Skeletal muscle tissue (tissue), 4 donors: ENCODE data around the gene CTXND2. TPM values are rescaled to one million over a fixed set of nuclear protein-coding genes. Genes with fewer than 3 reads are reported as not detected.
"Not testable (repeated sequence)": the region's sequence is repeated elsewhere in the genome, so short reads cannot be mapped to it uniquely, and the experiment has no call there.

ENCODE experiments used
- H3K27ac ChIP-seq: one replicate; pipeline ENCODE4 v1.7.0; 2013; ENCODE audit warnings: mild to moderate bottlenecking, low read depth, low read length, inconsistent platforms
- H3K27me3 ChIP-seq, 3 donors: one replicate each; pipeline ENCODE4 v1.7.0; 2013; ENCODE audit warnings: low read length in 3 of 3; ENCODE audit not compliant: control insufficient read depth in 3 of 3, insufficient read depth in 3 of 3
- H3K36me3 ChIP-seq, 3 donors: one replicate each; pipeline ENCODE4 v1.7.0; 2013; ENCODE audit warnings: low read length in 3 of 3; ENCODE audit not compliant: control insufficient read depth in 3 of 3, insufficient read depth in 3 of 3
- H3K4me1 ChIP-seq, 3 donors: one replicate each; pipeline ENCODE4 v1.7.0; 2013; ENCODE audit warnings: low read length in 3 of 3, mild to moderate bottlenecking in 3 of 3; ENCODE audit not compliant: control insufficient read depth in 3 of 3, insufficient read depth in 3 of 3
- H3K4me3 ChIP-seq, 3 donors: one replicate each; pipeline ENCODE4 v1.7.0; 2013; ENCODE audit warnings: low read length in 3 of 3
- H3K9ac ChIP-seq, 3 donors: one replicate each; pipeline ENCODE4 v1.7.0; 2013; ENCODE audit warnings: low read length in 3 of 3, mild to moderate bottlenecking in 3 of 3, moderate library complexity in 2 of 3, low read depth in 1 of 3
- H3K9me3 ChIP-seq, 3 donors: one replicate each; pipeline ENCODE4 v1.7.0; 2013; ENCODE audit warnings: low read length in 3 of 3; ENCODE audit not compliant: control insufficient read depth in 3 of 3
- total RNA-seq: library from RNA; depleted of rRNA; stranded (reverse); fragments of >200 nt; gene quantifications from one replicate; pipeline ENCODE4 v1.2.3, GENCODE V29; 2014
- donor health status: Osteomylitis.

The CTXND2 gene
- not detected for total RNA-seq

DNA sequence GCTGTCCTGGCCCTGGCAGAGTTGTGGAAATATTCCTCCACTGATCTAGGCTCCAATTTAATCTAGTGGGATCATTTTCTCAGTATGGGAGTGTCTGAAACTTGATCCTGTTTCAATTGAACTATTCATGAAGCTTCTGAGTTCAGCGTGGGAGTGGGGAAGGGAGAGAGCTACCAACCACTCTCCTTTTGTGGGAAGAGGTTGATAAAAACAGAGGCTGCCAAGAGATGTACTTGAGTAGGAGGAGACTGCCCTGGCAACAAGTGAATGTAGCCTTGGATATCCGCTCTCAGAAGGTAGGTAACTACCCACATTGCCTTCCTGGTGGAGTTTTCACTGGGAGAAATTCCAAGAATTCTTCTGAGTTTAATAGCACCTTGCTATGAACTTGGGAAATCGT, at the start of gene CTXND2:
CTXND2 (plus strand) TSS at position 119 of the 400 bp plus-strand sequence. CDS start 25,179 bp downstream, outside the sequence.
- no peaks in the 10 kb centered on the region for H3K36me3 ChIP-seq
- no peaks in the 10 kb centered on the region for H3K27me3 ChIP-seq
- H3K9ac ChIP-seq = no peak within 1 kb of the TSS
- no peak within 1 kb of the TSS for H3K27ac ChIP-seq
- H3K4me3 ChIP-seq = no peak within 1 kb of the TSS
- no peaks in the 10 kb centered on the region for H3K4me1 ChIP-seq
- no peaks in the 10 kb centered on the region for H3K9me3 ChIP-seq

DNA sequence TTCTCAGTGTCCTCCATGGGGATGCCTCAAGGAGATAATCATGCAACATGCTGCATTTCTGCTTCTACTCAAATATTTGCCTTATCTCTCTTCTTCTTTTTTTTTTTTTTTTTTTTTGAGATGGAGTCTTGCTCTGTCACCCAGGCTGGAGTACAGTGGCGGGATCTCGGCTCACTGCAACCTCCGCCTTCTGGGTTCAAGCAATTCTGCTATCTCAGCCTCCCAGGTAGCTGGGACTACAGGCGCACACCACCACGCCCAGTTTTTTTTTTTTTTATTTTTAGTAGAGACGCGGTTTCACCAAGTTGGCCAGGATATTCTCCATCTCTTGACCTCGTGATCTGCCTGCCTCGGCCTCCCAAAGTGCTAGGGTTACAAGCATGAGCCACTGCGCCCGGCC, 46.1 kb upstream of the CTXND2 start:
- H3K4me1 ChIP-seq = not testable (repeated sequence)

DNA sequence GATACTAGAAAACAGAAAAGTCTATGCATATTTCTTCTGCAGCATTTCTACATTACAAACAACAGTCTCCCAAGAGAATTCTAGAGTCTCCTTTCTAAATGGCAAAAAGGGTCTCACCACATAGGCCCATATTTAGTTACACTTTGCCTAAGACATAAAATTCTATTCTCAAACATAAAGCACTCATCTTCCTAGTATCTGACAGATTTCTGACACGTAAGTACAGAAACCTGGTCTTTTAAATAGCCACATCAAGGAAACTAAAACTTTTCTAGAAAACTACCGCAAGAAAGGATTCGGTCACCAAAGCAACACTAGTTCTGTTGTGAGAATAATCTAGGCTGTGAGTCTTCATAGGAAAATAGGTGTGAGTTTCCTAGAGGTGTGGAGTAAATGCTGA, 45.3 kb upstream of the CTXND2 start:
- peaks cover 0 to 2% (median 1%) of the 10 kb centered on the region in 3 donors for H3K4me1 ChIP-seq
- H3K27ac ChIP-seq = no peak overlapping the region
- no peaks in the 10 kb centered on the region for H3K27me3 ChIP-seq
- peaks cover 7 to 22% (median 19%) of the 10 kb centered on the region in 3 donors for H3K36me3 ChIP-seq
- H3K9ac ChIP-seq = no peak overlapping the region
- H3K4me3 ChIP-seq = no peak overlapping the region
- H3K9me3 ChIP-seq = no peaks in the 10 kb centered on the region

More for the DNA sequence above, 46.1 kb upstream of the CTXND2 start:
- not testable (repeated sequence) for H3K9ac ChIP-seq, H3K4me3 ChIP-seq, H3K27me3 ChIP-seq, H3K9me3 ChIP-seq, H3K27ac ChIP-seq
- H3K36me3 ChIP-seq = peaks cover 10 to 29% (median 26%) of the 10 kb centered on the region in 3 donors

- H3K27ac ChIP-seq = no peak overlapping the region
These were observed 44.6 kb upstream of the CTXND2 start for GRCh38 chr1:150842343-150842742.

GRCh38 chr1:150842964-150843363, 44.0 kb upstream of the CTXND2 start:
- Histone ChIP-seq H3K9me3 (no peaks in the 10 kb centered on the region), H3K27ac (no peak overlapping the region), H3K36me3 (peaks cover 7 to 17% (median 14%) of the 10 kb centered on the region in 3 donors), H3K27me3 (no peaks in the 10 kb centered on the region), H3K4me1 (peaks cover 0 to 5% (median 3%) of the 10 kb centered on the region in 3 donors), H3K9ac (no peak overlapping the region), H3K4me3 (no peak overlapping the region)

More at GRCh38 chr1:150842343-150842742, 44.6 kb upstream of the CTXND2 start:
- H3K4me1 ChIP-seq = peaks cover 0 to 3% (median 3%) of the 10 kb centered on the region in 3 donors
- H3K36me3 ChIP-seq = peaks cover 7 to 18% (median 14%) of the 10 kb centered on the region in 3 donors
- no peaks in the 10 kb centered on the region for H3K27me3 ChIP-seq
- no peak overlapping the region for H3K4me3 ChIP-seq
- no peaks in the 10 kb centered on the region for H3K9me3 ChIP-seq
- H3K9ac ChIP-seq = no peak overlapping the region

DNA sequence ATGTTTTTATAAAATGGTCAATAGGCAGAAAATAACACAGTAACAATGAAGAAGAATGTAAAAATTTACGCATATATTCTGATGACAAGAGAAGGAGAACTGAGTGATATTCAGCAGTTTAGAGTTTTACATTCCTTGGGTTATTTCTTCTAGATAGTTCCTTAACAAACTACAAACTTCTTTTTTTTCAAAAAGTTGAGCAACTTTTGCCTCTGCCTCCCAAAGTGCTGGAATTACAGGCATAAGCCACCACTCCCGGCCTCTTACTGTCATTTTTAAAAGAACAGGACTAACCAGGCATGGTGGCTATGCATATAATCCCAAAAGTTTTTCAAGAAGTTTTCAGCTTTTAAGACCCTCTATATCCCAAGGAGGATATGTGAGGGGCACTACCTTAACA, 43.5 kb upstream of the CTXND2 start:
- no peak overlapping the region for H3K27ac ChIP-seq
- no peaks in the 10 kb centered on the region for H3K27me3 ChIP-seq
- H3K4me1 ChIP-seq = peaks cover 0 to 5% (median 3%) of the 10 kb centered on the region in 3 donors
- no peak overlapping the region for H3K4me3 ChIP-seq
- H3K36me3 ChIP-seq = peaks cover 7 to 13% (median 12%) of the 10 kb centered on the region in 3 donors
- H3K9ac ChIP-seq = no peak overlapping the region
- no peaks in the 10 kb centered on the region for H3K9me3 ChIP-seq

DNA sequence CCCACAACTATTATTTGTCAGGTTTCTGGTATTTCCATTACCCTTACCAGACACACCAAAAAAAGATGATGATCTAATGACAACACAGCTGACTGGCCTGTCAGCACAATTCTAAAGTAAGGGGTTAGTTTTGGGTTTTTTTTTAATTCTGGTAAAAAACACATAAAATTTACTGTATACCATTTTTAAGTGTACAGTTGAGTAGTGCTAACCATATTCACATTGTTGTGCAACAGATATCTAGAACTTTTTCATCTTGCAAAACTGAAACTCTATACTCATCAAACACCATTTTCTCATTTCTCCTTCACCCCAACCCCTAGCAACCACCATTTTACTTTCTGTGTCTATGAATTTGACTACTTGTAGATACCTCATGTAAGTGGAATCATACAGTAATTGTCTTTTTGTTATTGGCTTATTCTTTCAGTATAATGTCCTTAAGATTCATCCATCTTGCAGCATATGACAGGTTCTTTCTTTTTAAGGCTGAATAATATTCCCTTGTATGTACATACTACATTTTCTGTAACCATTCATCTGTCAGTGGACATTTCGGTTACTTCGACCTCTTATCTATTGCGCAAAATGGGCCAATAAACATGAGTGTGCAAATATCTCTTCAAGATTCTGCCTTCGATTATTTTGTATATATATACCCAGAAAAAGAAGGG, 40.3 kb upstream of the CTXND2 start:
- Histone ChIP-seq H3K9me3 (no peaks in the 10 kb centered on the region), H3K27me3 (no peaks in the 10 kb centered on the region), H3K27ac (peak overlapping the region; percentile 10), H3K36me3 (peaks cover 0 to 5% (median 2%) of the 10 kb centered on the region in 3 donors), H3K4me1 (peaks cover 0 to 5% (median 3%) of the 10 kb centered on the region in 3 donors), H3K4me3 (no peak overlapping the region), H3K9ac (no peak overlapping the region)

- not testable (repeated sequence) for H3K4me3 ChIP-seq, H3K9me3 ChIP-seq, H3K27me3 ChIP-seq, H3K9ac ChIP-seq, H3K27ac ChIP-seq, H3K4me1 ChIP-seq
- peaks cover 6 to 12% (median 9%) of the 10 kb centered on the region in 3 donors for H3K36me3 ChIP-seq
These were observed 36.1 kb upstream of the CTXND2 start for GRCh38 chr1:150850801-150851362.

DNA sequence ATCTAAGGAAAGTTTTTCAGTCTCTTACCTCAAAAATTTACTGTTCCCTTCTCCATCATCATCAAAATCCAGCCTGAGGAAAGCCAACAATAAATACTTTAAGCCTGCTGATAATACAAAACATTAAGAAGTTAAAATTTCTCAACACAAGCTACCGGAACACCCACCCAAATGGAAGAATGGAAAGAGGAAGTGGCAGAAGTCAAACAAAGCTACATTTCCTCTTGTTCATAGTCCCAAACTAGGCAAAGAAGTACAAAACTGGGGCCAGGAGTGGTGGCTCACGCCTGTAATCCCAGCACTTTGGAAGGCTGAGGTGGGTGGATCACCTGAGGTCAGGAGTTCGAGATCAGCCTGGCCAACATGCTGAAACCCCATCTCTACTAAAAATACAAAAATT, 34.2 kb upstream of the CTXND2 start:
- not testable (repeated sequence) for H3K9ac ChIP-seq, H3K27ac ChIP-seq, H3K9me3 ChIP-seq, H3K27me3 ChIP-seq, H3K4me1 ChIP-seq, H3K4me3 ChIP-seq
- H3K36me3 ChIP-seq = peaks cover 9 to 14% (median 9%) of the 10 kb centered on the region in 3 donors

DNA sequence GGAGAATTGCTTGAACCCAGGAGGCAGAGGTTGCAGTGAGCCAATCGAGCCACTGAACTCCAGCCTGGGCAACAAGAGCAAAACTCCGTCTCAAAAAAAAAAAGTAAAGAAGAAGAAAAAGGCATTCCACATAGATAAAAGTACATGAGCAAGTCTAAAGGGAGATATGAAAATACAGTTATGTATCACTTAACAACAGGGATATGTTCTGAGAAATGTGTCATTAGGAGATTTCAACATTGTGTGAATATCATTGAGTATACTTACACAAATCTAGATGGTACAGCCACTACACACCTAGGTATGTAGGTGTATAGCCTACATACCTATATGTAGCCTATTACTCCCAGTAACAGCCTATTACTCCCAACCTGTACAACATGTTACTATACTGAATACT, 23.2 kb upstream of the CTXND2 start:
- no peak overlapping the region for H3K9ac ChIP-seq
- no peaks in the 10 kb centered on the region for H3K4me1 ChIP-seq
- H3K36me3 ChIP-seq = peaks cover 0 to 2% (median 0%) of the 10 kb centered on the region in 3 donors
- H3K9me3 ChIP-seq = no peaks in the 10 kb centered on the region
- no peak overlapping the region for H3K4me3 ChIP-seq
- no peaks in the 10 kb centered on the region for H3K27me3 ChIP-seq
- no peak overlapping the region for H3K27ac ChIP-seq
